Endothelial cell of umbilical vein (primary cell): Measurements from ENCODE around the gene ORC5. TPM values are rescaled to one million over a fixed set of nuclear protein-coding genes. Genes with fewer than 3 reads are reported as not detected.
"Not testable (repeated sequence)": the region's sequence is repeated elsewhere in the genome, so short reads cannot be mapped to it uniquely, and the experiment has no call there.

Source experiments
- BruUV-seq: library from RNA; stranded (reverse); fragments of 400-500 nt; replicated peaks from 2 replicates; lab custom pipeline; 2021; lab: Mats Ljungman, UMichigan
- CTCF ChIA-PET: fragments of 300-600, 350-600 bp; sonication (Branson Sonifier 250); formaldehyde crosslinking; loops from one replicate; lab custom pipeline; 2021; ENCODE audit warnings: antibody characterized with exemption, inconsistent platforms; lab: Charles Lee
- POLR2A ChIA-PET: fragments of 300-600, 350-600 bp; sonication (Branson Sonifier 250); formaldehyde crosslinking; loops from one replicate; lab custom pipeline; 2021; ENCODE audit warnings: antibody characterized with exemption, inconsistent platforms; lab: Charles Lee
- DNase-seq: peaks from one replicate; pipeline ENCODE4 v3.0.0-alpha.2; 2011; ENCODE audit warnings: low read depth, low spot score
- FAIRE-seq: peaks from 2 replicates; lab custom pipeline; 2011; peaks lifted over from hg19 to GRCh38; lab: Jason Lieb, UNC
- H2AFZ ChIP-seq: 2 replicates; pipeline ENCODE4 v1.6.0; 2012; ENCODE audit warnings: low read depth, low read length, control low read depth, inconsistent platforms
- H3K27ac ChIP-seq: 2 replicates; pipeline ENCODE4 v1.5.1; 2011; ENCODE audit warnings: low read depth, mild to moderate bottlenecking, control low read depth, low read length, moderate library complexity; ENCODE audit not compliant: insufficient read depth
- H3K27me3 ChIP-seq, 2 experiments: 2 replicates each; pipeline versions ENCODE4 v1.6.0 to v1.6.1; 2011; ENCODE audit warnings: low read length in 2 of 2, mixed read lengths in 1 of 2; ENCODE audit not compliant: control insufficient read depth in 2 of 2, insufficient read depth in 2 of 2
- H3K36me3 ChIP-seq, 2 experiments: 2 replicates in 1 of 2; 3 replicates in 1 of 2; pipeline ENCODE4 v1.5.1; 2011; ENCODE audit warnings: low read length in 2 of 2, mild to moderate bottlenecking in 1 of 2, moderate library complexity in 1 of 2; ENCODE audit not compliant: control insufficient read depth in 2 of 2, insufficient read depth in 2 of 2; ENCODE audit errors: extremely low read depth in 1 of 2
- H3K4me1 ChIP-seq: 3 replicates; pipeline ENCODE4 v1.5.1; 2011; ENCODE audit warnings: mild to moderate bottlenecking, low read length; ENCODE audit not compliant: control insufficient read depth, insufficient read depth; ENCODE audit errors: extremely low read depth
- H3K4me2 ChIP-seq: 2 replicates; pipeline ENCODE4 v1.6.1; 2011; ENCODE audit warnings: low read length, control low read depth, mixed read lengths; ENCODE audit not compliant: insufficient read depth
- H3K4me3 ChIP-seq, 3 experiments: fragments of 200-600 bp in 1 of 3; sonication (generic), shearing (Covaris generic) in 1 of 3; replicated peaks in 1 of 3; 2 replicates each; pipeline ENCODE4 v1.5.1; 2011 to 2016; ENCODE audit warnings: control low read depth in 3 of 3, low read length in 3 of 3, mild to moderate bottlenecking in 2 of 3, inconsistent platforms in 1 of 3, low read depth in 1 of 3, moderate library complexity in 1 of 3; ENCODE audit not compliant: insufficient read depth in 1 of 3
- H3K79me2 ChIP-seq: 2 replicates; pipeline ENCODE4 v1.6.0; 2012; ENCODE audit warnings: low read length, inconsistent platforms; ENCODE audit not compliant: control insufficient read depth, insufficient read depth
- H3K9ac ChIP-seq: replicated peaks from 2 replicates; pipeline ENCODE3; 2011; ENCODE audit warnings: low read length, control low read depth; ENCODE audit not compliant: insufficient read depth; ENCODE audit errors: extremely low read depth
- H3K9me1 ChIP-seq: replicated peaks from 3 replicates; pipeline ENCODE4 v1.6.0; 2011; ENCODE audit warnings: mild to moderate bottlenecking, low read length; ENCODE audit not compliant: control insufficient read depth, insufficient read depth; ENCODE audit errors: extremely low read depth
- H3K9me3 ChIP-seq: replicated peaks from 2 replicates; pipeline ENCODE4 v1.5.1; 2012; ENCODE audit warnings: low read length, inconsistent platforms; ENCODE audit not compliant: control insufficient read depth, insufficient read depth
- H4K20me1 ChIP-seq: replicated peaks from 2 replicates; pipeline ENCODE3; 2011; ENCODE audit warnings: mild to moderate bottlenecking, low read length; ENCODE audit not compliant: control insufficient read depth, insufficient read depth; ENCODE audit errors: extremely low read depth
- CTCF ChIP-seq, 2 donors: IDR thresholded peaks; 1 replicate in 1 of 2; 2 replicates in 1 of 2; pipeline ENCODE4 v1.5.1; 2011; ENCODE audit warnings: low read length in 2 of 2, mild to moderate bottlenecking in 2 of 2, moderate library complexity in 2 of 2, control low read depth in 1 of 2, inconsistent platforms in 1 of 2, low read depth in 1 of 2; ENCODE audit not compliant: insufficient read depth in 1 of 2; ENCODE audit errors: extremely low read depth in 1 of 2
- POLR2AphosphoS5 ChIP-seq: IDR thresholded peaks from 2 replicates; pipeline ENCODE4 v1.6.1; 2012; ENCODE audit warnings: low read depth, mild to moderate bottlenecking, control low read depth, low read length, moderate library complexity; ENCODE audit not compliant: insufficient read depth
- dilution Hi-C: fragments of 300-500 bp; cut with MboI; formaldehyde crosslinking; loops from one replicate; pipeline ENCODE4 v1.15.0; 2019; ENCODE audit warnings: low sequenced_read_pairs; ENCODE audit not compliant: extremely low pct_ligation_motif_present
- intact Hi-C: fragments of 100-400 bp; cut with micrococcal nuclease; formaldehyde crosslinking; loops from one replicate; pipeline ENCODE4 v1.10.0; 2022
- polyA plus RNA-seq, 4 experiments: library from polyadenylated mRNA; depleted of rRNA in 3 of 4; stranded (reverse) in 3 of 4; unstranded in 1 of 4; fragments of >200 nt; gene quantifications; 2 replicates each; pipeline versions ENCODE4 v1.2.1 to v1.2.3, GENCODE V29; 2011 to 2012; ENCODE audit warnings: missing spikeins in 1 of 4
- total RNA-seq: library from RNA; stranded (reverse); gene quantifications from 2 replicates; pipeline ENCODE4 v1.2.3, GENCODE V29; 2021

ORC5 gene
- total and polyA plus RNA-seq, 2 donors (not counting 3 experiments of a cell fraction or from before 2014, with no cell fraction given) = 7.9 to 21.1 TPM

- H3K27me3 ChIP-seq = peaks cover 8 to 31% of the 10 kb centered on the region in 2 experiments
Observed at GRCh38 chr7:104234990-104235389, 27.2 kb upstream of the ORC5 start.

GRCh38 chr7:104231054-104232046 is 23.5 kb upstream of the ORC5 start:
- FAIRE-seq (peak; percentile 88), DNase-seq (peak; percentile 49)
- Histone ChIP-seq H4K20me1 (no peaks in the 10 kb centered on the region), H3K27me3 (peaks cover 6 to 29% of the 10 kb centered on the region in 2 experiments), H2AFZ (peak overlapping the region; percentile 82), H3K79me2 (no peaks in the 10 kb centered on the region), H3K9me3 (no peaks in the 10 kb centered on the region), H3K4me1 (no peaks in the 10 kb centered on the region), H3K9me1 (no peaks in the 10 kb centered on the region), H3K4me2 (no peak overlapping the region), H3K36me3 (no peaks in the 10 kb centered on the region), H3K27ac (no peak overlapping the region), H3K9ac (no peak overlapping the region), H3K4me3 (no peak overlapping the region)
- CTCF ChIA-PET = interaction anchor here (0.7 to 4.9 kb wide), 41 partner anchors 8 to 708 kb away, joined by 3 to 98 read pairs (median 5); partner anchors contain the start of gene ORC5
- dilution Hi-C loops = no loop called here
- intact Hi-C loops = loop anchor here (1.0 kb wide), 4 partner anchors 21 to 687 kb away; no protein-coding TSS in a partner anchor
- TF ChIP-seq CTCF (IDR thresholded peaks at IDR 0.05; ENCODE audit: extremely low read depth in 1 of 2, insufficient read depth in 1 of 2, low read depth in 1 of 2, low read length in 2 of 2) (peak; percentile 70 to 85), POLR2AphosphoS5 (no peak)
- POLR2A ChIA-PET = no interaction called here
- no TSS peak for BruUV-seq

More at GRCh38 chr7:104234990-104235389, 27.2 kb upstream of the ORC5 start:
- DNase-seq, H3K4me2 ChIP-seq, H3K79me2 ChIP-seq, CTCF ChIA-PET, H3K27ac ChIP-seq, H3K4me3 ChIP-seq, H3K9me1 ChIP-seq, dilution Hi-C loops, H3K36me3 ChIP-seq, H3K9ac ChIP-seq, H2AFZ ChIP-seq, BruUV-seq, POLR2A ChIA-PET, H4K20me1 ChIP-seq, intact Hi-C loops, H3K9me3 ChIP-seq, FAIRE-seq, H3K4me1 ChIP-seq: not testable (repeated sequence)
